ENCODE measurements around the gene WDR31.
A peak's percentile ranks its signal among the peaks of the same experiment; 100 is the strongest.
"Not testable (repeated sequence)": the region's sequence is repeated elsewhere in the genome, so short reads cannot be mapped to it uniquely, and the experiment has no call there.

The WDR31 gene

GRCh38 chr9:113340011-113340699 lies at the start of gene WDR31:
Gene WDR31, minus strand, starts transcription at chr9:113340275. Its CDS starts 8,253 bp downstream, at chr9:113332022.
- peak; percentile 76 for DNase-seq

- no peak for DNase-seq
These were observed 49.4 kb upstream of the WDR31 start for GRCh38 chr9:113389451-113389850.

- no peak for DNase-seq
These were observed 48.8 kb upstream of the WDR31 start for GRCh38 chr9:113388833-113389232.

GRCh38 chr9:113387560-113388230 lies 47.6 kb upstream of the WDR31 start:
- no peak for DNase-seq

- DNase-seq = no peak
These were observed 46.7 kb upstream of the WDR31 start for GRCh38 chr9:113386571-113387393.

GRCh38 chr9:113381909-113382411 lies 41.9 kb upstream of the WDR31 start:
- DNase-seq = no peak

- not testable (repeated sequence) for DNase-seq
These were observed 41.4 kb upstream of the WDR31 start for GRCh38 chr9:113381441-113381840.

GRCh38 chr9:113380869-113381378 lies 40.8 kb upstream of the WDR31 start:
- no peak for DNase-seq

- not testable (repeated sequence) for DNase-seq
These were observed 39.7 kb upstream of the WDR31 start for GRCh38 chr9:113379829-113380210.

- DNase-seq = not testable (repeated sequence)
These were observed 39.2 kb upstream of the WDR31 start for GRCh38 chr9:113379094-113379828.

GRCh38 chr9:113376634-113377567 lies 36.8 kb upstream of the WDR31 start, which contains the start of gene HDHD3:
Gene HDHD3, minus strand, starts transcription at chr9:113376986. Its CDS starts 2,632 bp downstream, at chr9:113374354.
- DNase-seq = peak; percentile 77

GRCh38 chr9:113375057-113376023 lies 35.3 kb upstream of the WDR31 start:
- DNase-seq = no peak

GRCh38 chr9:113373676-113374392 lies 33.8 kb upstream of the WDR31 start:
- no peak for DNase-seq

GRCh38 chr9:113373256-113373655 lies 33.2 kb upstream of the WDR31 start:
- no peak for DNase-seq

- no peak for DNase-seq
These were observed 32.0 kb upstream of the WDR31 start for GRCh38 chr9:113372059-113372458.

GRCh38 chr9:113370806-113371325 lies 30.8 kb upstream of the WDR31 start:
- DNase-seq = no peak

GRCh38 chr9:113369855-113370140 lies 29.7 kb upstream of the WDR31 start:
- DNase-seq = no peak

GRCh38 chr9:113368982-113369854 lies 29.1 kb upstream of the WDR31 start:
- DNase-seq = no peak

All from activated gamma-delta T cell treated with Interleukin-2 at 50 U/mL for 16 hours (primary cell).